Esophagus squamous epithelium (tissue), 4 donors: ENCODE measurements around the gene CNTN4.

Source experiments
- CTCF ChIP-seq, 6 experiments: fragments of 450-650 bp in 4 of 6; fragments of 200-600 bp in 2 of 6; sonication (generic) in 2 of 6; IDR thresholded peaks; one replicate each; pipeline ENCODE4 v1.5.1; 2016 to 2019; ENCODE audit warnings: antibody characterized with exemption in 6 of 6, mild to moderate bottlenecking in 4 of 6, moderate library complexity in 4 of 6
- POLR2A ChIP-seq, 4 donors: fragments of 450-650 bp; IDR thresholded peaks; one replicate each; pipeline ENCODE4 v1.6.1; 2017; ENCODE audit warnings: antibody characterized with exemption in 4 of 4, mild to moderate bottlenecking in 4 of 4, moderate library complexity in 3 of 4

DNA sequence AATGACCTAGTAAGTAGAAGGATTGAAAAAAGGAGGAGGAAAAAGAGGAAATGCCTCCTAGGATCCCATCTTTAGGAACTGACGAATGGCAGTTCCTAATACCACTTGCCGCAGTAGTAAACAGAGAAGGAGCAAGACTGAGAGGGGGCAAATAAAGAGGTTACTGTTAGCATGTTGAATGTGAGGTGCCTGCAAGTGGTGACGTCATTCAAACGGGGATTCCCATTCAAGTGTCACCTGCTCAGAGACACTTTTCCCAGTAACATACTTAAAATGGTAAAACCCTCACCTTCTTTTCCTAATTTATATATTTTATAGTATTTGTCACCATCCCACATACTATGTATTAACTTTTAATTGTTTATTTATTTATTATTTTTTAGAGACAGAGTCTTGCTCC lies 832.6 kb downstream of the CNTN4 start:
- TF ChIP-seq CTCF (IDR thresholded peaks at IDR 0.05) (no peak), POLR2A (IDR thresholded peaks at IDR 0.05) (no peak)
